ENCODE measurements around the gene ZDBF2. TPM values are rescaled to one million over a fixed set of nuclear protein-coding genes. Genes with fewer than 3 reads are reported as not detected.

ZDBF2 gene
- polyA plus RNA-seq, 1 donor (not counting 4 experiments of a cell fraction or from before 2014, with no cell fraction given) = 4.1 TPM

DNA sequence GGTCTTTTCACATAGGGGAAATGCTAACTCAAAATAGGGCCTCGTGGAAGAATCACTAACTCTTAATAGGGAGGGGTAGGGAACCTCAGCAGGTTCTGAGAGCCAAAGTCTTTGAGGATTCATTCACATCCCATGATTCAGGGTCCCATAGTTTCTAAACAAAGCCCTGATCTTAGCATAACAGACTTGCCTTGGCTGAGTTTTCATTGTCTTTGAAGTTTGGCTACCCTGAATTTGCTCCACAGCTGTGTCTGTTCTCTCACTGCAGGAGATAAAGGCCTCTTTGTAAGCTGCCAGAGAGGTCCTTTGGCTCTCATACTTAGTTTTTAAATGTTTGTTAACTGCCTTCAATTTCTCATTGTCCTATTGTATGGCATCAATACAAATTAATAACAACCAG lies 54.5 kb downstream of the ZDBF2 start:
- H3K9me3 ChIP-seq (ENCODE audit: control insufficient read depth, low read depth, low read length) = no peaks in the 10 kb centered on the region
- H3K79me2 ChIP-seq (ENCODE audit: control insufficient read depth, insufficient read depth, low read length) = no peaks in the 10 kb centered on the region
- H3K27ac ChIP-seq (ENCODE audit: control insufficient read depth, insufficient read depth, low read length) = no peak overlapping the region
- no peaks in the 10 kb centered on the region for H3K36me3 ChIP-seq (ENCODE audit: control insufficient read depth in 2 of 2, extremely low read depth in 1 of 2, insufficient read depth in 2 of 2, low read length in 2 of 2)
- no peaks in the 10 kb centered on the region for H3K9me1 ChIP-seq (ENCODE audit: control insufficient read depth, extremely low read depth, insufficient read depth, low read length)
- dilution Hi-C loops (cut with MboI; ENCODE audit: extremely low pct_ligation_motif_present, low sequenced_read_pairs) = no loop called here
- H3K4me3 ChIP-seq (ENCODE audit: control insufficient read depth in 2 of 3, extremely low read depth in 1 of 3, insufficient read depth in 2 of 3, low read depth in 1 of 3, low read length in 3 of 3) = no peak overlapping the region
- DNase-seq (ENCODE audit: low read depth, low spot score) = no peak
- no peak overlapping the region for H3K9ac ChIP-seq (ENCODE audit: control insufficient read depth, extremely low read depth, insufficient read depth, low read length)
- H4K20me1 ChIP-seq (ENCODE audit: control insufficient read depth, extremely low read depth, insufficient read depth, low read length) = no peaks in the 10 kb centered on the region
- no peaks in the 10 kb centered on the region for H3K27me3 ChIP-seq (ENCODE audit: control insufficient read depth, extremely low read depth, insufficient read depth, low read length)
- no peak overlapping the region for H2AFZ ChIP-seq (ENCODE audit: control insufficient read depth, low read length)
- H3K4me2 ChIP-seq (ENCODE audit: control insufficient read depth, extremely low read depth, insufficient read depth, low read depth, low read length) = no peak overlapping the region
- no peaks in the 10 kb centered on the region for H3K4me1 ChIP-seq (ENCODE audit: control insufficient read depth, extremely low read depth, insufficient read depth, low read length)
- no peak for FAIRE-seq
- no peak for TF ChIP-seq EZH2 (IDR thresholded peaks at IDR 0.05; ENCODE audit: low read length)
- no peak for TF ChIP-seq CTCF (optimal IDR thresholded peaks at IDR 0.05 in 1 of 3, IDR thresholded peaks at IDR 0.05 in 1 of 3, conservative IDR thresholded peaks at IDR 0.05 in 1 of 3; ENCODE audit: extremely low read depth in 1 of 3, insufficient read depth in 2 of 3, low read length in 3 of 3)

DNA sequence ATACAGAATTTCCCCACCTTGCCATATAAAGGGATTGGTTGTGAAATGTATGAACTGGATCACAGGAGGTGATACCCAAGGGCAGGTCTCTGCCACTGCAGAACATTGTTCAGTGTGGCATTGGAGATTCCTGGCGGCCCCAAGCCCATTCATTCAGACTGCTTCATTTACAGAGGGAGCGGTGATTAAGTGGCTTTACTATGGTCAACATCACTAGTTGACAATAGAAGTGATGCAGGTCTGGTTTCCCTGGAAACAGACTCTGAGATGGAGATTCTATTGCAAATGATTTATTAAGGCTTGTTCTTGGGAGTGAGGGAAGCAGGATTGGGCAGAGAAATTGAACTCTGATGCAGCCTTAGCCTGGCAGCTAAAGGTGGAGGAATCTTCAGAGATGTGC lies 62.4 kb downstream of the ZDBF2 start:
- no peak overlapping the region for H3K9ac ChIP-seq (ENCODE audit: control insufficient read depth, extremely low read depth, insufficient read depth, low read length)
- H3K4me2 ChIP-seq (ENCODE audit: control insufficient read depth, extremely low read depth, insufficient read depth, low read depth, low read length) = no peak overlapping the region
- H2AFZ ChIP-seq (ENCODE audit: control insufficient read depth, low read length) = no peak overlapping the region
- H3K4me3 ChIP-seq (ENCODE audit: control insufficient read depth in 2 of 3, extremely low read depth in 1 of 3, insufficient read depth in 2 of 3, low read depth in 1 of 3, low read length in 3 of 3) = no peak overlapping the region
- no peak for FAIRE-seq
- H3K79me2 ChIP-seq (ENCODE audit: control insufficient read depth, insufficient read depth, low read length) = no peaks in the 10 kb centered on the region
- no peaks in the 10 kb centered on the region for H3K9me1 ChIP-seq (ENCODE audit: control insufficient read depth, extremely low read depth, insufficient read depth, low read length)
- DNase-seq (ENCODE audit: low read depth, low spot score) = no peak
- H3K36me3 ChIP-seq (ENCODE audit: control insufficient read depth in 2 of 2, extremely low read depth in 1 of 2, insufficient read depth in 2 of 2, low read length in 2 of 2) = no peaks in the 10 kb centered on the region
- H3K27me3 ChIP-seq (ENCODE audit: control insufficient read depth, extremely low read depth, insufficient read depth, low read length) = no peaks in the 10 kb centered on the region
- no peaks in the 10 kb centered on the region for H3K9me3 ChIP-seq (ENCODE audit: control insufficient read depth, low read depth, low read length)
- TF ChIP-seq EZH2 (IDR thresholded peaks at IDR 0.05; ENCODE audit: low read length) (no peak), CTCF (optimal IDR thresholded peaks at IDR 0.05 in 1 of 3, IDR thresholded peaks at IDR 0.05 in 1 of 3, conservative IDR thresholded peaks at IDR 0.05 in 1 of 3; ENCODE audit: extremely low read depth in 1 of 3, insufficient read depth in 2 of 3, low read length in 3 of 3) (no peak)
- H4K20me1 ChIP-seq (ENCODE audit: control insufficient read depth, extremely low read depth, insufficient read depth, low read length) = no peaks in the 10 kb centered on the region
- no peak overlapping the region for H3K27ac ChIP-seq (ENCODE audit: control insufficient read depth, insufficient read depth, low read length)
- H3K4me1 ChIP-seq (ENCODE audit: control insufficient read depth, extremely low read depth, insufficient read depth, low read length) = no peaks in the 10 kb centered on the region
- dilution Hi-C loops (cut with MboI; ENCODE audit: extremely low pct_ligation_motif_present, low sequenced_read_pairs) = no loop called here

Data from keratinocyte (primary cell).